H9 (cell line): Measurements from ENCODE around the gene INPP4A. TPM values are rescaled to one million over a fixed set of nuclear protein-coding genes. Genes with fewer than 3 reads are reported as not detected.

Experiments used
- DNase-seq: peaks from one replicate; pipeline ENCODE4 v3.0.0-alpha.2; 2017
- H2AFZ ChIP-seq: one replicate; pipeline ENCODE4 v1.6.1; 2013; ENCODE audit warnings: mild to moderate bottlenecking, low read length, control low read depth, moderate library complexity
- H2AK5ac ChIP-seq: 2 replicates; pipeline ENCODE4 v1.6.1; 2013; ENCODE audit warnings: low read length, control low read depth, mixed read lengths; ENCODE audit not compliant: insufficient read length
- H2BK120ac ChIP-seq: one replicate; pipeline ENCODE4 v1.6.1; 2013; ENCODE audit warnings: low read depth, mild to moderate bottlenecking, low read length, control low read depth, inconsistent platforms; ENCODE audit not compliant: poor library complexity, severe bottlenecking
- H2BK12ac ChIP-seq: 2 replicates; pipeline ENCODE4 v1.6.1; 2013; ENCODE audit warnings: low read length, control low read depth, mixed read lengths, low read depth; ENCODE audit not compliant: insufficient read length
- H2BK15ac ChIP-seq: 2 replicates; pipeline ENCODE4 v1.6.1; 2013; ENCODE audit warnings: low read depth, low read length, control low read depth
- H2BK20ac ChIP-seq: one replicate; pipeline ENCODE4 v1.6.1; 2013; ENCODE audit warnings: low read depth, mild to moderate bottlenecking, low read length, control low read depth, inconsistent platforms; ENCODE audit not compliant: poor library complexity, severe bottlenecking
- H2BK5ac ChIP-seq: 2 replicates; pipeline ENCODE4 v1.6.1; 2013; ENCODE audit warnings: low read length, control low read depth, mixed read lengths; ENCODE audit not compliant: insufficient read length
- H3K14ac ChIP-seq: 2 replicates; pipeline ENCODE4 v1.6.1; 2013; ENCODE audit warnings: low read length, control low read depth; ENCODE audit not compliant: insufficient read depth
- H3K18ac ChIP-seq: 2 replicates; pipeline ENCODE4 v1.6.1; 2013; ENCODE audit warnings: low read depth, mild to moderate bottlenecking, mixed read lengths, low read length, control low read depth; ENCODE audit not compliant: insufficient read length
- H3K23ac ChIP-seq: 2 replicates; pipeline ENCODE4 v1.6.1; 2013; ENCODE audit warnings: low read length, control low read depth, mixed read lengths, low read depth; ENCODE audit not compliant: insufficient read length
- H3K23me2 ChIP-seq: 2 replicates; pipeline ENCODE4 v1.6.1; 2013; ENCODE audit warnings: low read depth, mild to moderate bottlenecking, mixed read lengths, low read length, control low read depth; ENCODE audit not compliant: insufficient read length, poor library complexity, severe bottlenecking
- H3K27ac ChIP-seq: 2 replicates; pipeline ENCODE4 v1.5.1; 2013; ENCODE audit warnings: low read length, control low read depth, mixed read lengths, low read depth; ENCODE audit not compliant: insufficient read length
- H3K27me3 ChIP-seq: 2 replicates; pipeline ENCODE4 v1.6.1; 2013; ENCODE audit warnings: low read length, control low read depth, inconsistent platforms; ENCODE audit not compliant: insufficient read depth
- H3K4ac ChIP-seq: 2 replicates; pipeline ENCODE4 v1.6.1; 2013; ENCODE audit warnings: low read depth, mild to moderate bottlenecking, control low read depth, inconsistent platforms, low read length, moderate library complexity
- H3K4me1 ChIP-seq: 2 replicates; pipeline ENCODE4 v1.6.1; 2013; ENCODE audit warnings: low read length, control low read depth, inconsistent platforms; ENCODE audit not compliant: insufficient read depth
- H3K4me2 ChIP-seq: 2 replicates; pipeline ENCODE4 v1.6.1; 2013; ENCODE audit warnings: low read length, control low read depth, mixed read lengths; ENCODE audit not compliant: insufficient read length, insufficient read depth
- H3K56ac ChIP-seq: 2 replicates; pipeline ENCODE4 v1.6.1; 2013; ENCODE audit warnings: low read depth, mild to moderate bottlenecking, mixed read lengths, low read length, control low read depth; ENCODE audit not compliant: insufficient read length
- H3K79me1 ChIP-seq: 2 replicates; pipeline ENCODE4 v1.6.1; 2013; ENCODE audit warnings: low read depth, mild to moderate bottlenecking, moderate library complexity, low read length, control low read depth, inconsistent platforms; ENCODE audit not compliant: insufficient read depth, poor library complexity, severe bottlenecking
- H3K79me2 ChIP-seq: 2 replicates; pipeline ENCODE4 v1.6.1; 2013; ENCODE audit warnings: low read length, control low read depth, inconsistent platforms; ENCODE audit not compliant: insufficient read depth
- H3K9ac ChIP-seq: 2 replicates; pipeline ENCODE4 v1.6.1; 2013; ENCODE audit warnings: low read length, control low read depth, mixed read lengths; ENCODE audit not compliant: insufficient read length; ENCODE audit errors: extremely low read depth
- H3K9me3 ChIP-seq: one replicate; pipeline ENCODE4 v1.6.1; 2013; ENCODE audit warnings: low read depth, low read length, inconsistent platforms; ENCODE audit not compliant: control insufficient read depth
- H3T11ph ChIP-seq: one replicate; pipeline ENCODE4 v1.6.1; 2013; ENCODE audit warnings: mild to moderate bottlenecking, low read length, control low read depth, inconsistent platforms
- H4K20me1 ChIP-seq: one replicate; pipeline ENCODE4 v1.6.1; 2013; ENCODE audit not compliant: control insufficient read depth, insufficient read length, insufficient read depth
- H4K5ac ChIP-seq: 2 replicates; pipeline ENCODE4 v1.6.1; 2013; ENCODE audit warnings: low read depth, mild to moderate bottlenecking, mixed read lengths, low read length, control low read depth; ENCODE audit not compliant: insufficient read length
- H4K8ac ChIP-seq: replicated peaks from 2 replicates; pipeline ENCODE4 v1.6.1; 2013; ENCODE audit warnings: low read length, control low read depth, mixed read lengths, low read depth; ENCODE audit not compliant: insufficient read length
- H4K91ac ChIP-seq: 2 replicates; pipeline ENCODE4 v1.6.1; 2013; ENCODE audit warnings: low read depth, mild to moderate bottlenecking, moderate library complexity, mixed read lengths, low read length, control low read depth; ENCODE audit not compliant: insufficient read length
- H3K27ac Mint-ChIP-seq, 3 experiments: 2 replicates in 2 of 3; 3 replicates in 1 of 3; pipeline ENCODE4 v1.8.0; 2020 to 2021; ENCODE audit warnings: mixed read lengths in 3 of 3, mild to moderate bottlenecking in 1 of 3, moderate library complexity in 1 of 3
- H3K27me3 Mint-ChIP-seq: 2 replicates; pipeline ENCODE4 v1.8.0; 2021; ENCODE audit warnings: low read depth, mild to moderate bottlenecking, moderate library complexity, mixed read lengths
- H3K36me3 Mint-ChIP-seq, 3 experiments: 2 replicates in 2 of 3; 3 replicates in 1 of 3; pipeline ENCODE4 v1.8.0; 2020 to 2021; ENCODE audit warnings: low read depth in 3 of 3, mixed read lengths in 3 of 3; ENCODE audit not compliant: insufficient read depth in 1 of 3
- H3K4me1 Mint-ChIP-seq, 2 experiments: 2 replicates each; pipeline ENCODE4 v1.8.0; 2020; ENCODE audit warnings: mixed read lengths in 2 of 2
- H3K4me3 Mint-ChIP-seq, 2 experiments: 2 replicates in 1 of 2; 3 replicates in 1 of 2; pipeline ENCODE4 v1.8.0; 2020 to 2021; ENCODE audit warnings: mild to moderate bottlenecking in 2 of 2, mixed read lengths in 2 of 2, moderate library complexity in 1 of 2
- H3K9me3 Mint-ChIP-seq, 2 experiments: 2 replicates in 1 of 2; 3 replicates in 1 of 2; pipeline ENCODE4 v1.8.0; 2020; ENCODE audit warnings: mild to moderate bottlenecking in 2 of 2, mixed read lengths in 2 of 2, moderate library complexity in 1 of 2
- WGBS: extraction: QIAGEN DNeasy Blood & Tissue Kit; methylation state at CpG from one replicate; pipeline ENCODE4 v1.1.7; 2013; ENCODE audit warnings: missing lambda C conversion rate, low lambda C conversion rate, mixed read lengths; ENCODE audit not compliant: insufficient read length; ENCODE audit errors: extremely low coverage; 5-methylcytosine and 5-hydroxymethylcytosine counted together
- total RNA-seq: library from RNA; stranded (reverse); gene quantifications from 2 replicates; pipeline ENCODE4 v1.2.1, GENCODE V29; 2021
- TF ChIP-seq, protein P1 (sequence below): fragments of 200-600 bp; sonication (generic); conservative IDR thresholded peaks from 3 replicates; pipeline ENCODE4 v1.8.0; 2021; ENCODE audit warnings: antibody characterized with exemption, mild to moderate bottlenecking

Gene INPP4A
- total RNA-seq, 1 experiment from 2014 or later = 55.2 TPM

DNA sequence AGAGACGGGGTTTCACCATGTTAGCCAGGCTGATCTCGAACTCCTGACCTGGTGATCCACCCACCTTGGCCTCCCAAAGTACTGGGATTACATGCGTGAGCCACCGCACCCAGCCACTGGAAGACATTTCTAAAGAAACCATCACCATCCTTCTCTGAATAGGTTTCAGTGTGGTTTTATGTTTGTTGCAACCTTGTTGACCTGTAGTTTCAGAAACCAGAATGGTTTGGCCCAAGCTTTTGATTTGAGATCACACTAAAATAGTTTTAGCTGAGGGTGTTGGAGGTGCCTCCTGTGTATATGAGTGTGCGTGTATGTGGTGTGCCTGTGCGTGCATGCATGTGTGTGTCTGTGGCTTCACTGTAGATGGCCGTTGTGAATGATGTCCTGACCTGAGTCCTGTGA is 26.2 kb downstream of the INPP4A start:
- no CpG with 5 or more reads among the region's 7 CpGs for WGBS

More for the DNA sequence above, 26.2 kb downstream of the INPP4A start:
- Histone ChIP-seq H4K5ac (no peak overlapping the region), H3T11ph (no peak overlapping the region), H3K56ac (no peak overlapping the region), H2AK5ac (no peak overlapping the region), H3K9me3 (no peaks in the 10 kb centered on the region), H2BK5ac (no peak overlapping the region), H3K4me1 (no peaks in the 10 kb centered on the region), H3K9ac (no peak overlapping the region), H2BK20ac (no peak overlapping the region), H2BK15ac (no peak overlapping the region), H3K14ac (no peak overlapping the region), H3K4me2 (no peak overlapping the region), H2AFZ (no peak overlapping the region), H3K79me2 (peaks cover 2% of the 10 kb centered on the region; the same call in 1 of the 2 replicates), H3K27me3 (no peaks in the 10 kb centered on the region), H3K23me2 (no peaks in the 10 kb centered on the region), H2BK12ac (no peak overlapping the region), H3K27ac (no peak overlapping the region), H3K18ac (no peak overlapping the region), H2BK120ac (no peak overlapping the region), H3K4ac (no peak overlapping the region), H4K20me1 (no peaks in the 10 kb centered on the region), H4K91ac (no peak overlapping the region), H4K8ac (no peak overlapping the region), H3K23ac (no peak overlapping the region), H3K79me1 (peaks cover 4% of the 10 kb centered on the region)
- TF ChIP-seq, protein P1, sequence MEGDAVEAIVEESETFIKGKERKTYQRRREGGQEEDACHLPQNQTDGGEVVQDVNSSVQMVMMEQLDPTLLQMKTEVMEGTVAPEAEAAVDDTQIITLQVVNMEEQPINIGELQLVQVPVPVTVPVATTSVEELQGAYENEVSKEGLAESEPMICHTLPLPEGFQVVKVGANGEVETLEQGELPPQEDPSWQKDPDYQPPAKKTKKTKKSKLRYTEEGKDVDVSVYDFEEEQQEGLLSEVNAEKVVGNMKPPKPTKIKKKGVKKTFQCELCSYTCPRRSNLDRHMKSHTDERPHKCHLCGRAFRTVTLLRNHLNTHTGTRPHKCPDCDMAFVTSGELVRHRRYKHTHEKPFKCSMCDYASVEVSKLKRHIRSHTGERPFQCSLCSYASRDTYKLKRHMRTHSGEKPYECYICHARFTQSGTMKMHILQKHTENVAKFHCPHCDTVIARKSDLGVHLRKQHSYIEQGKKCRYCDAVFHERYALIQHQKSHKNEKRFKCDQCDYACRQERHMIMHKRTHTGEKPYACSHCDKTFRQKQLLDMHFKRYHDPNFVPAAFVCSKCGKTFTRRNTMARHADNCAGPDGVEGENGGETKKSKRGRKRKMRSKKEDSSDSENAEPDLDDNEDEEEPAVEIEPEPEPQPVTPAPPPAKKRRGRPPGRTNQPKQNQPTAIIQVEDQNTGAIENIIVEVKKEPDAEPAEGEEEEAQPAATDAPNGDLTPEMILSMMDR = no peak
- Mint-ChIP-seq H3K4me1 (peaks cover 45 to 47% of the 10 kb centered on the region in 2 experiments), H3K4me3 (no peak overlapping the region), H3K9me3 (no peaks in the 10 kb centered on the region; a peak in 1 of 5 replicates), H3K27ac (0 out of 7 replicates have a peak overlapping the region, but pooled peaks of 1 of the 3 experiments have one; percentile 46), H3K36me3 (peaks cover 8 to 16% (median 8%) of the 10 kb centered on the region in 3 experiments), H3K27me3 (no peaks in the 10 kb centered on the region)
- no peak for DNase-seq
